GM23338 (cell line): ENCODE data around the gene CYSRT1. TPM values are rescaled to one million over a fixed set of nuclear protein-coding genes. Genes with fewer than 3 reads are reported as not detected.

Source experiments
- ATAC-seq: fragments of 200-7000 bp; cut with Tn5 transposase; 3 replicates; pipeline ENCODE4 v1.9.1; 2020
- DNase-seq: peaks from one replicate; pipeline ENCODE4 v3.0.0-alpha.2; 2015; ENCODE audit warnings: low spot score
- H2AFZ ChIP-seq: fragments of 200-600 bp; sonication (generic); 2 replicates; pipeline ENCODE4 v1.8.0; 2016; ENCODE audit warnings: antibody characterized with exemption, mild to moderate bottlenecking, moderate library complexity
- H3F3A ChIP-seq: fragments of 200-600 bp; sonication (generic); replicated peaks from 2 replicates; pipeline ENCODE4 v1.8.0; 2017; ENCODE audit warnings: antibody characterized with exemption, mixed run types, low read depth
- H3K27ac ChIP-seq: fragments of 200-600 bp; sonication (generic); 2 replicates; pipeline ENCODE4 v1.6.1; 2016; ENCODE audit warnings: low read depth
- H3K27me3 ChIP-seq: fragments of 200-600 bp; sonication (generic); 2 replicates; pipeline ENCODE4 v1.8.0; 2016; ENCODE audit warnings: mild to moderate bottlenecking, mixed run types, moderate library complexity; ENCODE audit not compliant: insufficient read depth
- H3K36me3 ChIP-seq: fragments of 200-600 bp; sonication (generic); 2 replicates; pipeline ENCODE4 v1.8.0; 2016; ENCODE audit warnings: mild to moderate bottlenecking; ENCODE audit not compliant: insufficient read depth
- H3K4me1 ChIP-seq: fragments of 200-600 bp; sonication (generic); 2 replicates; pipeline ENCODE4 v1.8.0; 2016; ENCODE audit warnings: mild to moderate bottlenecking, moderate library complexity; ENCODE audit not compliant: insufficient read depth
- H3K4me2 ChIP-seq: fragments of 200-600 bp; sonication (generic); 2 replicates; pipeline ENCODE4 v1.7.1; 2017; ENCODE audit warnings: mixed run types
- H3K4me3 ChIP-seq: fragments of 200-600 bp; sonication (generic); 2 replicates; pipeline ENCODE4 v1.6.1; 2016; ENCODE audit warnings: mixed run types
- H3K79me2 ChIP-seq: fragments of 200-600 bp; sonication (generic); replicated peaks from 2 replicates; pipeline ENCODE4 v1.8.0; 2017; ENCODE audit warnings: mild to moderate bottlenecking; ENCODE audit not compliant: insufficient read depth
- H3K9me2 ChIP-seq: fragments of 200-600 bp; sonication (generic); 2 replicates; pipeline ENCODE4 v1.8.0; 2017; ENCODE audit not compliant: insufficient read depth
- H4K20me1 ChIP-seq: fragments of 200-600 bp; sonication (generic); replicated peaks from 2 replicates; pipeline ENCODE4 v1.8.0; 2017; ENCODE audit warnings: mild to moderate bottlenecking; ENCODE audit not compliant: insufficient read depth
- H3K27ac Mint-ChIP-seq: 2 replicates; pipeline ENCODE4 v1.8.0; 2020; ENCODE audit warnings: inconsistent platforms, mild to moderate bottlenecking, moderate library complexity, mixed read lengths
- H3K27me3 Mint-ChIP-seq: 3 replicates; pipeline ENCODE4 v1.8.0; 2022; ENCODE audit warnings: low read depth, mild to moderate bottlenecking, moderate library complexity, mixed read lengths, inconsistent platforms; ENCODE audit not compliant: insufficient read depth, poor library complexity
- H3K36me3 Mint-ChIP-seq: 3 replicates; pipeline ENCODE4 v1.8.0; 2021; ENCODE audit warnings: low read depth, mild to moderate bottlenecking, inconsistent platforms, moderate library complexity, mixed read lengths
- H3K4me1 Mint-ChIP-seq: 3 replicates; pipeline ENCODE4 v1.8.0; 2020; ENCODE audit warnings: mild to moderate bottlenecking, inconsistent platforms, mixed read lengths
- H3K4me3 Mint-ChIP-seq: 3 replicates; pipeline ENCODE4 v1.8.0; 2021; ENCODE audit warnings: moderate library complexity, mild to moderate bottlenecking, inconsistent platforms, mixed read lengths
- H3K9me3 Mint-ChIP-seq: 3 replicates; pipeline ENCODE4 v1.8.0; 2020; ENCODE audit warnings: moderate library complexity, mild to moderate bottlenecking, inconsistent platforms, mixed read lengths
- CREB1 ChIP-seq: fragments of 250-450 bp; sonication (Bioruptor Pico); IDR thresholded peaks from 2 replicates; pipeline ENCODE4 v1.5.0; 2020; ENCODE audit warnings: low read depth, mild to moderate bottlenecking, moderate library complexity
- EZH2 ChIP-seq: fragments of 200-600 bp; sonication (generic); IDR thresholded peaks from one replicate; pipeline ENCODE4 v1.8.0; 2017; ENCODE audit warnings: antibody characterized with exemption, mild to moderate bottlenecking, low read depth; ENCODE audit not compliant: unreplicated experiment
- EZH2phosphoT487 ChIP-seq: fragments of 200-600 bp; sonication (generic); IDR thresholded peaks from one replicate; pipeline ENCODE4 v1.8.1; 2018; ENCODE audit warnings: antibody characterized with exemption; ENCODE audit not compliant: unreplicated experiment
- NANOG ChIP-seq: IDR thresholded peaks from 2 replicates; pipeline ENCODE4 v1.6.1; 2016; ENCODE audit warnings: antibody characterized with exemption, borderline replicate concordance
- REST ChIP-seq: IDR thresholded peaks from one replicate; pipeline ENCODE4 v1.6.1; 2018; ENCODE audit warnings: antibody characterized with exemption; ENCODE audit not compliant: unreplicated experiment
- STAT1 ChIP-seq: IDR thresholded peaks from one replicate; pipeline ENCODE4 v1.6.1; 2016; ENCODE audit warnings: antibody characterized with exemption; ENCODE audit not compliant: unreplicated experiment
- ZNF114 ChIP-seq: fragments of 250-450 bp; sonication (Bioruptor Pico); IDR thresholded peaks from 2 replicates; pipeline ENCODE4 v1.5.0; 2020; ENCODE audit warnings: mild to moderate bottlenecking, moderate library complexity
- ZNF331 ChIP-seq: fragments of 250-450 bp; sonication (Bioruptor Pico); IDR thresholded peaks from 2 replicates; pipeline ENCODE4 v1.5.0; 2020; ENCODE audit warnings: low read depth, mild to moderate bottlenecking, moderate library complexity
- ZNF462 ChIP-seq: fragments of 250-450 bp; sonication (Bioruptor Pico); IDR thresholded peaks from 2 replicates; pipeline ENCODE4 v1.5.0; 2020; ENCODE audit warnings: mild to moderate bottlenecking, moderate library complexity
- polyA plus RNA-seq: library from polyadenylated mRNA; unstranded; fragments of >200 nt; fragmentation: Nextera tagmentation; extraction: Ambion mirVana; gene quantifications from 2 replicates; pipeline ENCODE4 v1.2.1, GENCODE V29; 2016
- total RNA-seq: library from RNA; depleted of rRNA; stranded (reverse); fragments of >200 nt; shearing (Covaris generic); gene quantifications from 2 replicates; pipeline ENCODE4 v1.2.3, GENCODE V29; 2014

CYSRT1 gene
- total and polyA plus RNA-seq, 2 experiments from 2014 or later, result 2.0 to 3.2 TPM

DNA sequence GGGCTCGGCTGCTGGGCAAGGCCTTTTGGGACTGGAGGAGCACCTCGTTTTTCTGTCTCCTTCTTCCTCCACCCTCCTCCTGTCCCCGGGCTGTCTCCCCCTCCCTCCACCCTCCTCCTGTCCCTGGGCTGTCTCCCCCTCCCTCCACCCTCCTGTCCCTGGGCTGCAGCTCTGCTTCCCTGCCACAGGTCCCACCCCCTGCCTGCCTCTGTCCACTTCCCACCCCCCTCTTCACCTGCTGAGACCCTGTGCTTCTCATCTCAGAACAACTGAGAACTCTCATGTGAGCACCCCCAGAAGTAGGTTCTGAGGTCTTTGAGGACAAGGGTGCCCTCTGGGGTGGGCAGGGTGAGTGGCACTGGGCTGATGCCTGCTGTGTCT lies 46.7 kb downstream of the CYSRT1 start:
- no peaks in the 10 kb centered on the region for H3K79me2 ChIP-seq
- H3K27me3 Mint-ChIP-seq, result peaks cover 29% of the 10 kb centered on the region
- peaks cover 10% of the 10 kb centered on the region; the same call in 1 of the 2 replicates for H3K36me3 ChIP-seq
- peaks cover 6% of the 10 kb centered on the region for H3K4me1 ChIP-seq
- peaks cover 32% of the 10 kb centered on the region for H3K4me1 Mint-ChIP-seq
- H3K9me3 Mint-ChIP-seq, result no peaks in the 10 kb centered on the region; the same call in 2 of the 3 replicates
- no peak overlapping the region for H3K4me2 ChIP-seq
- H3K27me3 ChIP-seq, result no peaks in the 10 kb centered on the region
- no peak overlapping the region for H3K27ac Mint-ChIP-seq
- DNase-seq (no peak), ATAC-seq (no peak)
- no peak for TF ChIP-seq ZNF331
- TF ChIP-seq CREB1 (CRISPR knock-in tag), result no peak
- H3F3A ChIP-seq, result 0 out of 2 replicates have a peak, but pooled peaks cover 1% of the 10 kb centered on the region
- no peak overlapping the region; the same call in 1 of the 2 replicates for H3K27ac ChIP-seq
- H3K36me3 Mint-ChIP-seq, result peaks cover 31% of the 10 kb centered on the region
- no peaks in the 10 kb centered on the region for H3K9me2 ChIP-seq
- H3K4me3 Mint-ChIP-seq, result no peak overlapping the region
- H4K20me1 ChIP-seq, result 0 out of 2 replicates have a peak, but pooled peaks cover 9% of the 10 kb centered on the region
- H2AFZ ChIP-seq, result no peak overlapping the region
- no peak overlapping the region for H3K4me3 ChIP-seq

DNA sequence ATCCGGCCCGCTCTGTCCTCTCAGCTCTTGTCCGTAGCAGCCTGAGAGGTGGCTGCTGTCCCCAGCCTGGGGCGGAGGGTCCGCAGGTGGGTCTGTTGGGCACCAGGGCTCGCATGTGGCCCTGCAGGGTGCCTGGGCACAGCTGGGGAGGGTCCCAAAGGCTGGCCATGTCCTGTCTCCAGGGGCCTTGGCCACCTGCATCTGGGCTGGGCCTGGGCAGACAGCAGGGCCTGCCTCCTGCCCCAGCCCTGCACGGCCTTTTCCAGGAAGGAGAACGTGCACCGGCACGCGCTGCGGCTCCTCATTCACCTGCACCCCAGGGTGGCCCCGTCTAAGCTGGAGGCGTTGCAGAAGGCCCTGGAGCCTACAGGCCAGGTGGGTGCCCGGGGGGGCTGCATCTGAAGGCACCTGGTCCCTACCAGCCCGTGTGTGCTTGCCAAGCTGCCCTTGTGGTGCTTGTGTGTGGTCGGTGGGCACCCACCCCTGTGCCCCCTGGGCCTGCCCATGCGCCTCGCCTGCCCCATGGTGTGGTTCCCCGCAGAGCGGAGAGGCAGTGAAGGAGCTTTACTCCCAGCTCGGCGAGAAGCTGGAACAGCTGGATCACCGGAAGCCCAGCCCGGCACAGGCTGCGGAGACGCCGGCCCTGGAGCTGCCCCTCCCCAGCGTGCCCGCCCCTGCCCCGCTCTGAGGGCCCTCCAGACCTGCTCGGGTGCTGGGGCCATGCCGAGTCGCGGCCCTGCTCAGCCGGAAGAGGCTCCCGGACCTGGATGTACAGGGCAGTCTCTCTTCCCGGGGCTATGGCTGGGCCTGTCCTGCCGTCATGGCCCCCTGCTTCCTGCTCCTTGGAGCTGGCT lies 47.5 kb downstream of the CYSRT1 start:
- Histone ChIP-seq H3K9me2 (no peaks in the 10 kb centered on the region), H3K79me2 (no peaks in the 10 kb centered on the region), H3K27me3 (no peaks in the 10 kb centered on the region), H4K20me1 (0 out of 2 replicates have a peak, but pooled peaks cover 9% of the 10 kb centered on the region), H3K27ac (peak overlapping the region; percentile 55; the same call in 1 of the 2 replicates), H3F3A (0 out of 2 replicates have a peak, but pooled peaks cover 2% of the 10 kb centered on the region), H3K36me3 (peaks cover 10% of the 10 kb centered on the region; the same call in 1 of the 2 replicates), H2AFZ (no peak overlapping the region), H3K4me2 (no peak overlapping the region), H3K4me3 (no peak overlapping the region), H3K4me1 (peaks cover 12% of the 10 kb centered on the region)
- H3K4me3 Mint-ChIP-seq, result no peak overlapping the region
- ATAC-seq (no peak), DNase-seq (no peak)
- peaks cover 29% of the 10 kb centered on the region for H3K36me3 Mint-ChIP-seq
- H3K27ac Mint-ChIP-seq, result peak overlapping the region; percentile 84; the same call in 1 of the 2 replicates
- H3K27me3 Mint-ChIP-seq, result peaks cover 32% of the 10 kb centered on the region
- H3K4me1 Mint-ChIP-seq, result peaks cover 36% of the 10 kb centered on the region
- H3K9me3 Mint-ChIP-seq, result no peaks in the 10 kb centered on the region; the same call in 2 of the 3 replicates
- TF ChIP-seq ZNF114 (no peak), ZNF331 (no peak), NANOG (no peak), STAT1 (no peak), EZH2 (no peak), CREB1 (CRISPR knock-in tag) (no peak), ZNF462 (CRISPR knock-in tag) (no peak), EZH2phosphoT487 (no peak), REST (no peak)
